HG03135 (cell line): ENCODE measurements around the gene ALMS1.
"Not testable (repeated sequence)": the region's sequence is repeated elsewhere in the genome, so short reads cannot be mapped to it uniquely, and the experiment has no call there.

Experiments
- ATAC-seq: cut with Tn5 transposase; IDR thresholded peaks from one replicate; pipeline ENCODE4 v1.9.1; 2021; ENCODE audit warnings: mild to moderate bottlenecking, moderate library complexity; ENCODE audit not compliant: unreplicated experiment

Gene ALMS1

DNA sequence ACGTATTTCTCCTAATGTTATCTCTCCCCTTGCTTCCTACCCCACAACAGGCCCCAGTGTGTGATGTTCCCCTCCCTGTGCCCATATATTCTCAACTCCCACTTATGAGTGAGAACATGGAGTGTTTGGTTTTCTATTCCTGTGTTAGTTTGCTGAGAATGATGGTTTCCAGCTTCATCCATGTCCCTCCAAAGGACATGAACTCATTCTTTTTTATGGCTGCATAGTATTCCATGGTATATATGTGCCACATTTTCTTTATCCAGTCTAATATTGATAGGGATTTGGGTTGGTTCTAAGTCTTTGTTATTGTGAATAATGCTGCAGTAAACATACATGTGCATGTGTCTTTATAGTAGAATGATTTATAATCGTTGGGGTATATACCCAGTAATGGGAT is 119.2 kb downstream of the ALMS1 start:
- ATAC-seq: not testable (repeated sequence)

DNA sequence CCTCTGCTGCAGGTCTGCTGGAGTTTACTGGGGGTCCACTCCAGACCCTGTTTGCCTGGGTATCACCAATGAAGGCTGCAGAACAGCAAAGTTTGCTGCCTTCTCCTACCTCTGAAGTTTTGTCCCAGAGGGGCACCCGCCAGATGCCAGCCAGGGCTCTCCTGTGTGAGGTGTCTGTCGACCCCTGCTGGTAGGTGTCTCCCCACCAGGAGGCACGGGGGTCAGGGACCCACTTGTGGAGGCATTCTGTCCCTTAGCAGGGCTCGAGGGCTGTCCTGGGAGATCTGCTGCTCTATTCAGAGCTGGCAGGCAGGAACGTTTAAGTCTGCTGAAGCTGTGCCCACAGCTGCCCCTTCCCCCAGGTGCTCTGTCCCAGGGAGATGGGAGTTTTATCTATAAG is 124.8 kb downstream of the ALMS1 start:
- not testable (repeated sequence) for ATAC-seq

- ATAC-seq: no peak
Observed at GRCh38 chr2:73516033-73516432, 130.4 kb downstream of the ALMS1 start.

- no peak for ATAC-seq
Observed at GRCh38 chr2:73528688-73529087, 143.1 kb downstream of the ALMS1 start.

DNA sequence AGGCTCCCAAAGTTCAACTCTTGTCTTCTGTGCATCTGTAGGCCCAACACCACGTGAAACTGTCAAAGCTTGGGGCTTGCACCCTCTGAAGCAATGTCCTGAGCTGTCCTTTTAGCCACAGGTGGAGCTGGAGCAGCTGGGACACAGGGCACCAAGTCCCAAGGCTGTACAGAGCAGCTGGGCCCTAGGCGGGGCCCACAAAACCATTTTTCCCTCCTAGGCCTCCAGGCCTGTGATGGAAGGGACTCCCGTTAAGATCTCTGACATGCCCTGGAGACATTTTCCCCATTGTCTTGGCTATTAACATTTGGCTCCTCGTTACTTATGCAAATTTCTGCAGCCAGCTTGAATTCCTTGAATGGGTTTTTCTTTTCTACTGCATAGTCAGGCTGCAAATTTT is 145.1 kb downstream of the ALMS1 start:
- ATAC-seq: not testable (repeated sequence)

DNA sequence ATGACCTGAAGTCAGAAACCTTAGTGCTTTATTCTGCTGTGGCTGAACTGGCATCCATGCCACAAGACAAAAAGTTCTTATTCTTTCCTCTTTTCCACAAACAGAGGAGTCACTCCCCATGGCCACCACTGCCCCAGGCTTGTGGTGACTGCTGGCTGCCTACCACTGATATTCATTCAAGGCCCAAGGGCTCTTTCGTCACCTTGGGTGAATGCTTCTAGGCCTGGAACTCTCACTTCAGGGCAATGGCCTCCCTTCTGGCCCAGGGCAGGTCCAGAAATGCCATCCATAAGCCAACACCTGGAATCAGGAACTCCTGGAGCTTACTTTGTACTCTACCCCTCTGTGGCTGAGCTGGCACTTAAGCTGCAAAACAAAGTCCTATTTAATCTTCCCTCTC is 146.7 kb downstream of the ALMS1 start:
- no peak for ATAC-seq

GRCh38 chr2:73536133-73536840 is 150.7 kb downstream of the ALMS1 start:
- no peak for ATAC-seq

DNA sequence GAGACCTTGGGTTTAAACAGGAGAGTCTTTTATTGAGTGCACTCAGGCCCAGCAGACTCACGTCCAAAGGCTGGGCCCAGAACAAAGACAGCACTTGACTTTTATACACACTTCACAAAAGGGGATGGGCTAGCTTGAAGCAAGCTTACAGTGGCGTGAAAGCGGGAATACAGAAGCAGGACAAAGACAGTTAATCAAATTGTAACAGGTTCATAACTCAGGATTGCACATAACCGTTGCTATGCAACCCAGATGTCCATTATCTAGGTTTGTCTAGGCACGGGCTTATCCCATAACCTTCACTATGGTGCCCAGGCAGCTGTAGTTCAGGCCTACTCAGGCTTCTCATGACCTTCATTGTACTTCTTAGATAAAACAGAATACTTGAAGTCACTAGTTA is 175.2 kb downstream of the ALMS1 start:
- ATAC-seq: not testable (repeated sequence)

- ATAC-seq: no peak
Observed at GRCh38 chr2:73561422-73561821, 175.8 kb downstream of the ALMS1 start.

GRCh38 chr2:73564986-73565385 is 179.3 kb downstream of the ALMS1 start:
- ATAC-seq: no peak

GRCh38 chr2:73566288-73566878 is 180.7 kb downstream of the ALMS1 start:
- no peak for ATAC-seq

- no peak for ATAC-seq
Observed at GRCh38 chr2:73575261-73575660, 189.6 kb downstream of the ALMS1 start.

DNA sequence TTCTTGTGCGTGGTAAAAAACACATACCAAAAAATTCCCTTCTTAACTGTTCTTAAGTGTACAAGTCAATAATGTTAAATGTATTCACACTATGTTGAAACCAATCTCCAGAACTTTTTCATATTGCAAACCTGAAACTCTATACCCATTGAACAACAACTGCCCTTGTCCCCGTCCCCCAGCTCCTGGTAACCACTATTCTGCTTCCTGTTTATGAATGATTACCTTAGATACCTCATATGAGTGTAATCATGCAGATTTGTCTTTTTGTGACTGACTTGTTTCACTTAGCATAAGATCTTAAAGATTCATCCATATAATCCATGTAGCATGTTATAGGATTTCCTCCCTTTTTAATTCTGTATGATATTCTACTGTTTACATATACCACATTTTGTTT is 196.7 kb downstream of the ALMS1 start:
- no peak for ATAC-seq

DNA sequence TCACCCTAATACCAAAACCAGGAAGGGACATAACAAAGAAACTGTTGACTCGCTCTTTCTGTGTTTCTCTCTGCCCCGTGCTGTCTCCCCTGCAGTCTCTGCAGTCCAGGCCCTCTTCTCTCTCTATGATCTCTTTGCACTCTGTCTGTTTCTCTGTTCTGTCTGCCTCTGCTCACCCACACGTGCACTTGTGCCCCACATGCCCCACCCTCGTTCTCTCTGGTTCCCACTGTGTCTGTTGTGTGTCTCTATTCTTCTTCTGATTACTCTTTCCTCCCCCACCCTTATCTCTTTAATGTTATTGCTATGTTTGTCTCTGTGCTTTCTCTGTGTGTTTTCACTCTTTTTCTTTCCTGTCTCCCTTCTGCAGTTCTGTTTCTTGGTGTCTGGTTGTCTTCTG is 202.5 kb downstream of the ALMS1 start:
- no peak for ATAC-seq

- ATAC-seq: no peak
Observed at GRCh38 chr2:73593680-73594079, 208.0 kb downstream of the ALMS1 start.

- ATAC-seq: no peak
Observed at GRCh38 chr2:73594251-73594650, 208.6 kb downstream of the ALMS1 start.

GRCh38 chr2:73601780-73602179 is 216.1 kb downstream of the ALMS1 start:
- ATAC-seq: no peak

DNA sequence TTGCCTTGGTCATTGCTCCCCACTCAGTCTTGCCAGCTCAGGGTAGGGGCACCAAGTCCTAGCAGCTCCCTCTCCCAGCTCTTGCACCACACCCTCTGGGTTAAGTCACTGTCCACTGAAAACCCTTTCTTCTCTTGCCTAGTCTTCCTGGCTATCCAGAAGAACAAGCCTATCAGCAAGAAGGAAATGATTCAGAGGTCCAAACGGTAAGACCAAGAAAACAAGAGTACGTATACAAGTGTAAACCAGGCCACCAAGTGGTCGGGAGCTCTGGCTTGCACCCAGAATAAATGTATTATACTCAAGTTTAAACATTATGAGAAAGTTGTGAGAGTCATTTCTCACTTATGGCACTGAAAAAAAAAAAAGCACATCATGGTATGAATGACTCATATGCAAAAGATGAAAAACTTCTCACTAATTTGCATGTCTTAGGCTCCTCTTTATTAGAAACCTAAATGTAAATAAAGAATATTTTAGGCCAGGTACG is 217.5 kb downstream of the ALMS1 start:
- ATAC-seq: not testable (repeated sequence)

- not testable (repeated sequence) for ATAC-seq
Observed at GRCh38 chr2:73604589-73604988, 219.0 kb downstream of the ALMS1 start.

- ATAC-seq: no peak
Observed at GRCh38 chr2:73610111-73610510, 224.5 kb downstream of the ALMS1 start.

- ATAC-seq: no peak
Observed at GRCh38 chr2:73611193-73611592, 225.6 kb downstream of the ALMS1 start.

DNA sequence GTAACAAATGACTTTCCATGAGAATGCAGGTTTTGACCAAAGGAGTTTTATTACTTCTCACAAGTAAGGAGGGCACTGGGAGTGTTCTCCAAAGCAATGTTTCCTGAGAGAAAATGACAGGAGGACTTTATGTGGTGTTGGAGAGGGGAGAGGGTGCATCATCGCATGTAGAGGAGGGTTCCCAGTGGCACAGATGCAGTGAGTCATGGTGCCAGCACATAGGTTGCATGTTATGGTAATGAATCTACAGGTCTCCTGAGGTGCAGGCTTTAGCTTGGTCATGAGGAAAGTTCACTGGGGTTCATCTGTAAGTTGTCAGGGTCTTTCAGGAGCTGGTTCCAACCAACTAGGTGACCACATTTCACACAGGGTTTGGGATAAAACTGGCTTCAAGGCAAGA is 226.2 kb downstream of the ALMS1 start:
- ATAC-seq: no peak

GRCh38 chr2:73614105-73614504 is 228.5 kb downstream of the ALMS1 start:
- no peak for ATAC-seq
